B cell (primary cell): Measurements from ENCODE around the gene BRIP1. TPM values are rescaled to one million over a fixed set of nuclear protein-coding genes. Genes with fewer than 3 reads are reported as not detected.

Experiments
- ATAC-seq: fragments of 200-7000 bp; cut with Tn5 transposase; one replicate; pipeline ENCODE4 v1.10.0; 2021; ENCODE audit warnings: low read depth, mild to moderate bottlenecking, moderate number of reproducible peaks, moderate library complexity
- CTCF ChIA-PET: fragments of 350-600 bp; sonication (Branson Sonifier 250); formaldehyde crosslinking; loops from one replicate; lab custom pipeline; 2021; ENCODE audit warnings: antibody characterized with exemption, inconsistent platforms; lab: Charles Lee
- POLR2A ChIA-PET: fragments of 350-600 bp; sonication (Branson Sonifier 250); formaldehyde crosslinking; loops from one replicate; lab custom pipeline; 2021; ENCODE audit warnings: antibody characterized with exemption; lab: Charles Lee
- DNase-seq: peaks from one replicate; pipeline ENCODE4 v3.0.0; 2013
- H2AFZ ChIP-seq: 2 replicates; pipeline ENCODE4 v1.6.1; 2012; ENCODE audit warnings: mild to moderate bottlenecking, low read depth, low read length; ENCODE audit not compliant: insufficient read depth, poor library complexity, severe bottlenecking
- H3K27ac ChIP-seq, 2 donors: 1 replicate in 1 of 2; 2 replicates in 1 of 2; pipeline ENCODE4 v1.5.1; 2012 to 2013; ENCODE audit warnings: low read length in 2 of 2, mild to moderate bottlenecking in 2 of 2, moderate library complexity in 1 of 2
- H3K27me3 ChIP-seq, 4 experiments: fragments of 200-600 bp in 1 of 4; sonication (generic) in 1 of 4; replicated peaks in 1 of 4; 1 replicate in 2 of 4; 2 replicates in 2 of 4; pipeline versions ENCODE4 v1.6.1 to v1.7.0; 2013 to 2016; ENCODE audit warnings: low read length in 3 of 4, mild to moderate bottlenecking in 2 of 4, mixed read lengths in 1 of 4, moderate library complexity in 1 of 4; ENCODE audit not compliant: insufficient read depth in 4 of 4, control insufficient read depth in 3 of 4; ENCODE audit errors: control extremely low read depth in 1 of 4
- H3K36me3 ChIP-seq, 2 experiments: replicated peaks in 1 of 2; 1 replicate in 1 of 2; 2 replicates in 1 of 2; pipeline versions ENCODE4 v1.6.1 to v1.7.1; 2013; ENCODE audit warnings: low read length in 1 of 2; ENCODE audit not compliant: insufficient read depth in 2 of 2, control insufficient read depth in 1 of 2; ENCODE audit errors: control extremely low read depth in 1 of 2, extremely low read depth in 1 of 2
- H3K4me1 ChIP-seq, 2 donors: fragments of 200-600 bp in 1 of 2; sonication (generic) in 1 of 2; 1 replicate in 1 of 2; 2 replicates in 1 of 2; pipeline versions ENCODE4 v1.5.1 to v1.6.1; 2013 to 2017; ENCODE audit warnings: low read length in 2 of 2; ENCODE audit not compliant: control insufficient read depth in 2 of 2, insufficient read depth in 2 of 2
- H3K4me2 ChIP-seq: replicated peaks from 2 replicates; pipeline ENCODE3; 2012; ENCODE audit warnings: mild to moderate bottlenecking, low read depth, low read length; ENCODE audit not compliant: poor library complexity, severe bottlenecking
- H3K4me3 ChIP-seq, 5 experiments: fragments of 200-600 bp in 1 of 5; sonication (generic) in 1 of 5; 1 replicate in 3 of 5; 2 replicates in 2 of 5; pipeline versions ENCODE4 v1.5.1 to v1.7.0; 2011 to 2016; ENCODE audit warnings: low read length in 4 of 5, mild to moderate bottlenecking in 4 of 5, low read depth in 2 of 5, control low read depth in 1 of 5, moderate library complexity in 1 of 5; ENCODE audit not compliant: insufficient read depth in 1 of 5; ENCODE audit errors: control extremely low read depth in 1 of 5, extremely low read depth in 1 of 5
- H3K79me2 ChIP-seq: fragments of 200-600 bp; sonication (generic); one replicate; pipeline ENCODE4 v1.6.0; 2016; ENCODE audit warnings: low read length; ENCODE audit not compliant: control insufficient read depth, insufficient read depth
- H3K9ac ChIP-seq: fragments of 200-600 bp; sonication (generic); 2 replicates; pipeline ENCODE4 v1.6.1; 2017; ENCODE audit warnings: mild to moderate bottlenecking, low read length, moderate library complexity
- H3K9me3 ChIP-seq, 3 donors: one replicate each; pipeline versions ENCODE4 v1.6.1 to v1.7.1; 2013; ENCODE audit warnings: low read length in 2 of 3; ENCODE audit not compliant: control insufficient read depth in 2 of 3, insufficient read depth in 1 of 3; ENCODE audit errors: control extremely low read depth in 1 of 3
- H4K20me1 ChIP-seq: 2 replicates; pipeline ENCODE4 v1.6.0; 2012; ENCODE audit warnings: mild to moderate bottlenecking, low read length; ENCODE audit not compliant: insufficient read depth, control insufficient read depth, poor library complexity, severe bottlenecking
- H3K27ac Mint-ChIP-seq: one replicate; pipeline ENCODE4 v1.8.0; 2021; ENCODE audit warnings: mixed read lengths
- H3K27me3 Mint-ChIP-seq: one replicate; pipeline ENCODE4 v1.8.0; 2021; ENCODE audit warnings: mixed read lengths
- H3K4me1 Mint-ChIP-seq: one replicate; pipeline ENCODE4 v1.8.0; 2021; ENCODE audit warnings: mixed read lengths
- H3K4me3 Mint-ChIP-seq: one replicate; pipeline ENCODE4 v1.8.0; 2021; ENCODE audit warnings: mixed read lengths
- H3K9me3 Mint-ChIP-seq: one replicate; pipeline ENCODE4 v1.8.0; 2022; ENCODE audit warnings: mixed read lengths; ENCODE audit not compliant: insufficient read depth
- CTCF ChIP-seq: fragments of 200-600 bp; IDR thresholded peaks from one replicate; pipeline ENCODE4 v1.8.0; 2022; ENCODE audit warnings: antibody characterized with exemption, mild to moderate bottlenecking
- EZH2 ChIP-seq: IDR thresholded peaks from 2 replicates; pipeline ENCODE4 v1.6.1; 2012; ENCODE audit warnings: borderline replicate concordance, low read depth, mild to moderate bottlenecking, moderate library complexity, low read length; ENCODE audit not compliant: insufficient read depth, poor library complexity, severe bottlenecking
- WGBS: methylation state at CpG from one replicate; pipeline ENCODE4 v1.1.5; 2013; ENCODE audit warnings: missing lambda C conversion rate; ENCODE audit not compliant: insufficient coverage; 5-methylcytosine and 5-hydroxymethylcytosine counted together
- intact Hi-C: fragments of 100-400 bp; cut with micrococcal nuclease; formaldehyde crosslinking; loops from one replicate; pipeline ENCODE4 v1.10.0; 2022
- polyA plus RNA-seq: library from polyadenylated mRNA; depleted of rRNA; stranded (reverse); fragments of >200 nt; gene quantifications from 2 replicates; pipeline ENCODE4 v1.2.3, GENCODE V29; 2012
- total RNA-seq, 2 donors: library from RNA; stranded (reverse); fragments of 120-200 nt in 1 of 2; gene quantifications; 1 replicate in 1 of 2; 2 replicates in 1 of 2; pipeline versions ENCODE4 v1.2.3 to v1.2.4, GENCODE V29; 2013 to 2022

The BRIP1 gene
- total and polyA plus RNA-seq, 2 donors (not counting 1 experiment from before 2014, with no cell fraction given) = 0.89 to 2.4 TPM

- POLR2A ChIA-PET = no interaction called here
- no peaks in the 10 kb centered on the region for H4K20me1 ChIP-seq
- no peaks in the 10 kb centered on the region for H3K36me3 ChIP-seq
- H3K4me3 ChIP-seq = no peak overlapping the region
- no peak overlapping the region for H3K27ac ChIP-seq
- no peak overlapping the region for H2AFZ ChIP-seq
- Mint-ChIP-seq H3K27ac (peak overlapping the region; percentile 1), H3K4me1 (peaks cover 42% of the 10 kb centered on the region), H3K27me3 (no peaks in the 10 kb centered on the region), H3K4me3 (no peak overlapping the region), H3K9me3 (peaks cover 5% of the 10 kb centered on the region)
- intact Hi-C loops = loop anchor here (5.0 kb wide), 1 partner anchor 44 kb away; the partner anchor contains the start of gene BRIP1
- peaks cover 1 to 9% (median 7%) of the 10 kb centered on the region in 3 donors for H3K9me3 ChIP-seq
- no peaks in the 10 kb centered on the region for H3K79me2 ChIP-seq
- ATAC-seq = no peak
- no peak for TF ChIP-seq CTCF
- no peak for TF ChIP-seq EZH2
- H3K27me3 ChIP-seq = no peaks in the 10 kb centered on the region
- DNase-seq = no peak
- no peak overlapping the region for H3K9ac ChIP-seq
- H3K4me1 ChIP-seq = peaks cover 9 to 29% of the 10 kb centered on the region in 2 donors
- CTCF ChIA-PET = no interaction called here
- H3K4me2 ChIP-seq = no peak overlapping the region
Measured at GRCh38 chr17:61818225-61818624, 45.1 kb downstream of the BRIP1 start.

GRCh38 chr17:61817452-61817851 lies 45.9 kb downstream of the BRIP1 start:
- CTCF ChIA-PET = no interaction called here
- peaks cover 49% of the 10 kb centered on the region for H3K4me1 Mint-ChIP-seq
- intact Hi-C loops = loop anchor here (5.0 kb wide), 1 partner anchor 45 kb away; the partner anchor contains the start of gene BRIP1
- no peak overlapping the region for H3K27ac Mint-ChIP-seq
- Histone ChIP-seq H3K9me3 (peaks cover 1 to 9% (median 7%) of the 10 kb centered on the region in 3 donors), H4K20me1 (no peaks in the 10 kb centered on the region), H2AFZ (no peak overlapping the region), H3K4me2 (no peak overlapping the region), H3K36me3 (no peaks in the 10 kb centered on the region), H3K79me2 (no peaks in the 10 kb centered on the region), H3K4me1 (peaks cover 9 to 33% of the 10 kb centered on the region in 2 donors), H3K4me3 (no peak overlapping the region), H3K27me3 (no peaks in the 10 kb centered on the region), H3K27ac (no peak overlapping the region), H3K9ac (no peak overlapping the region)
- H3K27me3 Mint-ChIP-seq = no peaks in the 10 kb centered on the region
- TF ChIP-seq CTCF = no peak
- no peak for TF ChIP-seq EZH2
- ATAC-seq = no peak
- H3K9me3 Mint-ChIP-seq = peaks cover 5% of the 10 kb centered on the region
- POLR2A ChIA-PET = no interaction called here
- no peak for DNase-seq
- no peak overlapping the region for H3K4me3 Mint-ChIP-seq
- WGBS = 100% methylated on average over 1 of the region's 3 CpGs
